Measurements from ENCODE around the gene BZW1. TPM values are rescaled to one million over a fixed set of nuclear protein-coding genes. Genes with fewer than 3 reads are reported as not detected.

Gene BZW1
- total RNA-seq: 100 to 1,000 TPM; 104 to 176 TPM
- long read RNA-seq, full-length matches to known transcripts: 136 of 148 reads
- long read RNA-seq, partial matches to known transcripts: 5 of 148 reads
- long read RNA-seq, other reads (novel, unspliced or antisense): 7 of 148 reads

- intact Hi-C loops (cut with DNase I): loop anchor here (2.0 to 5.0 kb wide), 2 partner anchors 99 kb away; no protein-coding TSS in a partner anchor
- peak; percentile 96 for DNase-seq
- peak; percentile 94 to 95 for ATAC-seq
Observed at GRCh38 chr2:200811333-200812121, at the start of gene BZW1. BZW1 (plus strand) TSS chr2:200811910; CDS start chr2:200813218, 1,308 bp downstream.

GRCh38 chr2:200762127-200762526 lies 49.6 kb upstream of the BZW1 start:
- intact Hi-C loops (cut with DNase I): no loop called here
- DNase-seq (no peak), ATAC-seq (no peak)

GRCh38 chr2:200763422-200763821 lies 48.3 kb upstream of the BZW1 start:
- intact Hi-C loops (cut with DNase I): no loop called here
- DNase-seq: no peak
- ATAC-seq: no peak

GRCh38 chr2:200765139-200765951 lies 46.4 kb upstream of the BZW1 start:
- intact Hi-C loops (cut with DNase I): no loop called here
- ATAC-seq (peak; percentile 36 to 76), DNase-seq (no peak)

- intact Hi-C loops (cut with DNase I): no loop called here
Observed at GRCh38 chr2:200765995-200766660, 45.6 kb upstream of the BZW1 start.

GRCh38 chr2:200767111-200767885 lies 44.4 kb upstream of the BZW1 start:
- intact Hi-C loops (cut with DNase I): no loop called here
- DNase-seq (no peak), ATAC-seq (no peak)

More at GRCh38 chr2:200765995-200766660, 45.6 kb upstream of the BZW1 start:
- DNase-seq: no peak
- peak; percentile 60 to 84 for ATAC-seq

GRCh38 chr2:200770847-200771246 lies 40.9 kb upstream of the BZW1 start:
- DNase-seq (no peak), ATAC-seq (peak in 1 of 2 donors; percentile 63)
- intact Hi-C loops (cut with DNase I): no loop called here

- intact Hi-C loops (cut with DNase I): no loop called here
- ATAC-seq (no peak), DNase-seq (no peak)
Observed at GRCh38 chr2:200772620-200773019, 39.1 kb upstream of the BZW1 start.

GRCh38 chr2:200773083-200773482 lies 38.6 kb upstream of the BZW1 start:
- intact Hi-C loops (cut with DNase I): no loop called here
- no peak for ATAC-seq
- DNase-seq: no peak

GRCh38 chr2:200774920-200775319 lies 36.8 kb upstream of the BZW1 start:
- no peak for ATAC-seq
- no peak for DNase-seq
- intact Hi-C loops (cut with DNase I): no loop called here

- no peak for ATAC-seq
- intact Hi-C loops (cut with DNase I): no loop called here
Observed at GRCh38 chr2:200777275-200777674, 34.4 kb upstream of the BZW1 start.

GRCh38 chr2:200778038-200778437 lies 33.7 kb upstream of the BZW1 start:
- ATAC-seq: peak; percentile 8 to 36
- no peak for DNase-seq
- intact Hi-C loops (cut with DNase I): no loop called here

More at GRCh38 chr2:200777275-200777674, 34.4 kb upstream of the BZW1 start:
- DNase-seq: no peak

- peak in 1 of 2 donors; percentile 23 for ATAC-seq
- intact Hi-C loops (cut with DNase I): no loop called here
- no peak for DNase-seq
Observed at GRCh38 chr2:200779214-200779613, 32.5 kb upstream of the BZW1 start.

- no peak for DNase-seq
- no peak for ATAC-seq
- intact Hi-C loops (cut with DNase I): no loop called here
Observed at GRCh38 chr2:200781616-200782015, 30.1 kb upstream of the BZW1 start.

- ATAC-seq (peak in 1 of 2 donors; percentile 32), DNase-seq (no peak)
- intact Hi-C loops (cut with DNase I): no loop called here
Observed at GRCh38 chr2:200782251-200782650, 29.5 kb upstream of the BZW1 start.

GRCh38 chr2:200784215-200784614 lies 27.5 kb upstream of the BZW1 start:
- intact Hi-C loops (cut with DNase I): no loop called here
- ATAC-seq: no peak
- DNase-seq: no peak

GRCh38 chr2:200786423-200786822 lies 25.3 kb upstream of the BZW1 start:
- DNase-seq: no peak
- ATAC-seq: peak in 1 of 2 donors; percentile 21
- intact Hi-C loops (cut with DNase I): no loop called here

GRCh38 chr2:200786826-200787225 lies 24.9 kb upstream of the BZW1 start:
- DNase-seq: no peak
- peak in 1 of 2 donors; percentile 55 for ATAC-seq
- intact Hi-C loops (cut with DNase I): no loop called here

All from left cardiac atrium (tissue), 4 donors.